Omental fat pad (tissue), 4 donors: ENCODE data around the gene GAREM1. TPM values are rescaled to one million over a fixed set of nuclear protein-coding genes. Genes with fewer than 3 reads are reported as not detected.

Experiments
- ATAC-seq: fragments of 150-250 bp; one replicate; pipeline ENCODE4 v1.9.1; 2016; ENCODE audit warnings: mild to moderate bottlenecking, moderate library complexity; ENCODE audit not compliant: low FRiP score
- DNase-seq: peaks from one replicate; pipeline ENCODE4 v3.0.0-alpha.2; 2019; ENCODE audit warnings: low spot score
- CTCF ChIP-seq, 3 donors: fragments of 450-650 bp; IDR thresholded peaks; one replicate each; pipeline ENCODE4 v1.5.1; 2016 to 2017; ENCODE audit warnings: antibody characterized with exemption in 3 of 3, mild to moderate bottlenecking in 3 of 3, moderate library complexity in 2 of 3
- total RNA-seq, 4 donors: library from RNA; depleted of rRNA; stranded (reverse); fragments of >200 nt; gene quantifications; one replicate each; pipeline ENCODE4 v1.1.0, GENCODE V29; 2016

GAREM1 gene
- total RNA-seq, 4 donors from 2014 or later: 11.2 to 22.4 (median 13.8) TPM

GRCh38 chr18:32366586-32367538 lies 103.8 kb downstream of the GAREM1 start:
- no peak for DNase-seq
- peak; percentile 35 for ATAC-seq
- TF ChIP-seq CTCF (IDR thresholded peaks at IDR 0.05): no peak

- no peak for TF ChIP-seq CTCF (IDR thresholded peaks at IDR 0.05)
- ATAC-seq (no peak), DNase-seq (no peak)
Observed at GRCh38 chr18:32362484-32362883, 108.2 kb downstream of the GAREM1 start.

GRCh38 chr18:32360682-32361345 lies 109.9 kb downstream of the GAREM1 start:
- ATAC-seq: no peak
- no peak for DNase-seq
- no peak for TF ChIP-seq CTCF (IDR thresholded peaks at IDR 0.05)

GRCh38 chr18:32358529-32358928 lies 112.2 kb downstream of the GAREM1 start:
- ATAC-seq: no peak
- TF ChIP-seq CTCF (IDR thresholded peaks at IDR 0.05): no peak
- DNase-seq: no peak

GRCh38 chr18:32358075-32358474 lies 112.6 kb downstream of the GAREM1 start:
- TF ChIP-seq CTCF (IDR thresholded peaks at IDR 0.05): no peak
- no peak for ATAC-seq
- no peak for DNase-seq

- DNase-seq (no peak), ATAC-seq (peak; percentile 39)
- no peak for TF ChIP-seq CTCF (IDR thresholded peaks at IDR 0.05)
Observed at GRCh38 chr18:32355896-32356295, 114.8 kb downstream of the GAREM1 start.
